GM18867 (cell line): ENCODE data around the gene RND2.
"Not testable (repeated sequence)": the region's sequence is repeated elsewhere in the genome, so short reads cannot be mapped to it uniquely, and the experiment has no call there.

Experiments
- ATAC-seq: cut with Tn5 transposase; IDR thresholded peaks from one replicate; pipeline ENCODE4 v1.9.1; 2021; ENCODE audit warnings: mild to moderate bottlenecking, moderate library complexity; ENCODE audit not compliant: unreplicated experiment

The RND2 gene

GRCh38 chr17:43025766-43026537 lies 921 bp downstream of the RND2 start:
- no peak for ATAC-seq

GRCh38 chr17:43026595-43026994 lies 1.6 kb downstream of the RND2 start:
- no peak for ATAC-seq

GRCh38 chr17:43027091-43028032 lies 2.3 kb downstream of the RND2 start:
- no peak for ATAC-seq

- no peak for ATAC-seq
These were observed 3.3 kb downstream of the RND2 start for GRCh38 chr17:43028221-43028861.

GRCh38 chr17:43030137-43030767 lies 5.2 kb downstream of the RND2 start:
- no peak for ATAC-seq

GRCh38 chr17:43031666-43032065 lies 6.6 kb downstream of the RND2 start:
- no peak for ATAC-seq

- no peak for ATAC-seq
These were observed 9.2 kb downstream of the RND2 start for GRCh38 chr17:43033948-43034881.

- ATAC-seq: no peak
These were observed 9.9 kb downstream of the RND2 start for GRCh38 chr17:43034894-43035293.

GRCh38 chr17:43039646-43040045 lies 14.6 kb downstream of the RND2 start:
- no peak for ATAC-seq

- ATAC-seq: no peak
These were observed 15.6 kb downstream of the RND2 start for GRCh38 chr17:43040655-43041054.

- no peak for ATAC-seq
These were observed 17.1 kb downstream of the RND2 start for GRCh38 chr17:43042025-43042628.

GRCh38 chr17:43043307-43043706 lies 18.3 kb downstream of the RND2 start:
- ATAC-seq: no peak

- ATAC-seq: no peak
These were observed 19.0 kb downstream of the RND2 start for GRCh38 chr17:43044024-43044423.

GRCh38 chr17:43051969-43052368 lies 26.9 kb downstream of the RND2 start:
- ATAC-seq: no peak

GRCh38 chr17:43053008-43053407 lies 28.0 kb downstream of the RND2 start:
- not testable (repeated sequence) for ATAC-seq

- no peak for ATAC-seq
These were observed 31.0 kb downstream of the RND2 start for GRCh38 chr17:43056051-43056450.

GRCh38 chr17:43062984-43063638 lies 38.1 kb downstream of the RND2 start:
- ATAC-seq: no peak

- ATAC-seq: no peak
These were observed 43.7 kb downstream of the RND2 start for GRCh38 chr17:43068570-43069367.
